ENCODE measurements around the gene CASP8.
"Not testable (repeated sequence)": the region's sequence is repeated elsewhere in the genome, so short reads cannot be mapped to it uniquely, and the experiment has no call there.

CASP8 gene

DNA sequence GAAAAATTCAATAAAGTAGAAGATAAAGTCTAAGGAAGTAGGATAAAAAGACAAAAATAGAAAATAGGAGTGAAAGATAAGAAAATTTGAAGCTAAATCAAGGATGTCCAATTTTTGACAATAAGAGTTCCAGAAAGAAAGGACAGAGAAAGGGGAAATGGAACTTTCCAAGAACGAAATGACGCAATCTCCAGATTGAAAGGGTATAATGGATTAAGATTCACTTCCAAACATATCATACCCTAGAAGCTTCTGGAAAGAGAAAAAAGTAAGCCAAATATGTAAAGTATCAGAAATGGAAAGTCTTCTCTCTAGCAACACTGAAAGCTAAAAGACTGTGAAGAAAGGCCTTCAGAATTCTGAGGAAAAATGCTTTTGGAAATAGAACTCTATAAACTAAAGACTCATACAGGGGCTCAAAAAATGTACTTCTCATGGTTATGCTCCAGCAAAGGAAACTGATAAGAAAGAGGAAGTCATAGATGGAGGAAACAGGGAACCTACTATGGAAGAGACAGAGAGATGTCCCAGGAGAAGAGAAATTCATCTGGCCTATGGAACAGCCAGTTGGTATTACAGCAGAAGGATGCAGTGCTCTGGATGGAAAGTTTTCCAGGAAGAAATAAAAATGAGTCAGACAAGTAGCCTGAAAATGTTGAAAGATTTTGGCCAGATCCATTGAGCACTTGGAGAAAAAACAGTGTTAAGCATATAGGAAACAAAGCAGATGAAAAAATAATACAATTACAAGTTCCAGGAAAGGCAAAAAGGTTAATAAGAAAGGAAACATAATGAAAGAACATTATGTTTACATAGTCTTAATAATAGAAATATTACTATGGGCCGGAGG lies 20.1 kb downstream of the CASP8 start:
- H3K9me3 ChIP-seq (ENCODE audit: control insufficient read depth, low read length), result no peaks in the 10 kb centered on the region
- H3K4me3 ChIP-seq (ENCODE audit: low read length), result no peak overlapping the region
- H3K4me1 ChIP-seq (ENCODE audit: control insufficient read depth, insufficient read depth, low read length), result no peaks in the 10 kb centered on the region
- no peaks in the 10 kb centered on the region for H3K36me3 ChIP-seq (ENCODE audit: control insufficient read depth, insufficient read depth, low read length)
- no peak overlapping the region for H3K9ac ChIP-seq (ENCODE audit: low read length)
- H3K27me3 ChIP-seq (ENCODE audit: control insufficient read depth, insufficient read depth, low read length), result no peaks in the 10 kb centered on the region

DNA sequence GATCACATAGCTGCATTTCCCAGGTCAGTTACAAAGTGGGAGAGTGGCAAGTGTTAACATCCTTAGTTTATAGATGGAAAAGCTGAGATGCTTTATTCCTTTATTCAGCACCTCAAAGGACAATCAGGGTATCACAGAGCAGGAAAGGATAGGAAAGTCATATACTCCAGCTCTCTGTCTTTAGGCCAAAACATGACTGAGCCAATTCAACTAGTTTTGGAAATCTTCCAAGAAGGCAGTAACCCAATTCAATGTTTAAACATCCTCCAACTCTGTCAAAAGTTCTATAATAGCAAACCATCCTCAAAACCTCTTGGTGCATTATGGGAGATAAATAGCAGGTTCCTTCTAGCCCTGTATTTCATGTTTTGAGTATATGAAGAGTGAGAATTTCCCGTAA lies 25.2 kb downstream of the CASP8 start:
- Histone ChIP-seq H3K27me3 (ENCODE audit: control insufficient read depth, insufficient read depth, low read length) (no peaks in the 10 kb centered on the region), H3K4me1 (ENCODE audit: control insufficient read depth, insufficient read depth, low read length) (no peaks in the 10 kb centered on the region), H3K4me3 (ENCODE audit: low read length) (no peak overlapping the region), H3K9me3 (ENCODE audit: control insufficient read depth, low read length) (no peaks in the 10 kb centered on the region), H3K9ac (ENCODE audit: low read length) (no peak overlapping the region), H3K36me3 (ENCODE audit: control insufficient read depth, insufficient read depth, low read length) (peaks cover 4% of the 10 kb centered on the region)

DNA sequence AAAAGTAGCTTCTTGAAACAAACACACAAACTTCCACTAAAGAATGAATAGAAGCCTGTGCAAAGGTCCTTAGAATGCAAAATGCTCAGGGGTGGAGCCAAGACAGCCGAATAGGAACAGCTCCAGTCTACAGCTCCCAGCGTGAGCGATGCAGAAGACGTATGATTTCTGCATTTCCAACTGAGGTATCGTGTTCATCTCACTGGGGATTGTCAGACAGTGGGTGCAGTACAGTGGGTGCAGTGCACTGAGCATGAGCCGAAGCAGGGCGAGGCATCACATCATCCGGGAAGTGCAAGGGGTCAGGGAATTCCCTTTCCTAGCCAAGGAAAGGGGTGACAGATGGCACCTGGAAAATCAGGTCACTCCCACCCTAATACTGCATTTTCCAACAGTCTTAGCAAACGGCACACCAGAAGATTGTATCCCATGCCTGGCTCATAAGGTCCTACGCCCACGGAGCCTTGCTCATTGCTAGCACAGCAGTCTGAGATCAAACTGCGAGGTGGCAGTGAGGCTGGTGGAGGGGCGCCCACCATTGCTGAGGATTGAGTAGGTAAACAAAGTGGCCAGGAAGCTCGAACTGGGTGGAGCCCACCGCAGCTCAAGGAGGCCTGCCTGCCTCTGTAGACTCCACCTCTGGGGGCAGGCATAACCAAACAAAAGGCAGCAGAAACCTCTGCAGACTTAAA lies 30.3 kb downstream of the CASP8 start:
- not testable (repeated sequence) for H3K9ac ChIP-seq (ENCODE audit: low read length); H3K4me3 ChIP-seq (ENCODE audit: low read length); H3K27me3 ChIP-seq (ENCODE audit: control insufficient read depth, insufficient read depth, low read length); H3K36me3 ChIP-seq (ENCODE audit: control insufficient read depth, insufficient read depth, low read length); H3K9me3 ChIP-seq (ENCODE audit: control insufficient read depth, low read length); H3K4me1 ChIP-seq (ENCODE audit: control insufficient read depth, insufficient read depth, low read length)

DNA sequence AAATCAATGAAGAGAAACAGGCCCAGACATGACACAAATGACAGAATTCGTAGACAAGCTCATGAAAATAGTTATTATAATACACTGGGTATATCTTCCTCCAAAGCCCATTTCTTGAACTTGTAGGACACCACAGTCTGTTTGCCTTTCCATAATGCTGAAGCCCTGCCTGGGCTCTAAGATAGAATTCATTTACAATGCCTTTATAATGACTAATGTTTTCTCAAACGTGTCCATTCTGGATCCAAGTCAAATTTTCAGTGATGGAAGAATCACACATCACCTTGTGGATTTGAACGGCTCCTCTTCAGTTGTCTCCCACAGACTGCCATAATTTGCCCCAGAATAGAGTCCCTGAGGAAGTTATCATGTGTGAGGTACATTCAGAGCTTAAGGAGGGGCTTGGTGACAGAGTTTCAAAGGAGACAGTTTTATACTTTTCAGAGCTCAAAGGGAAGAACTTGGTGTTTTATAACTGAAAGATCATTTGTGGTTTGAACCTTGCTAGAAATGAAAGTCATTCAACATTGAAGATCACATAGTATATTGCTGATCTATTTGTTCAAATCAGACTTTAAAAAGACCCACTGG lies 38.2 kb downstream of the CASP8 start:
- H3K27me3 ChIP-seq (ENCODE audit: control insufficient read depth, insufficient read depth, low read length), result no peaks in the 10 kb centered on the region
- no peaks in the 10 kb centered on the region for H3K36me3 ChIP-seq (ENCODE audit: control insufficient read depth, insufficient read depth, low read length)
- H3K4me3 ChIP-seq (ENCODE audit: low read length), result no peak overlapping the region
- no peaks in the 10 kb centered on the region for H3K9me3 ChIP-seq (ENCODE audit: control insufficient read depth, low read length)
- no peaks in the 10 kb centered on the region for H3K4me1 ChIP-seq (ENCODE audit: control insufficient read depth, insufficient read depth, low read length)
- H3K9ac ChIP-seq (ENCODE audit: low read length), result no peak overlapping the region

DNA sequence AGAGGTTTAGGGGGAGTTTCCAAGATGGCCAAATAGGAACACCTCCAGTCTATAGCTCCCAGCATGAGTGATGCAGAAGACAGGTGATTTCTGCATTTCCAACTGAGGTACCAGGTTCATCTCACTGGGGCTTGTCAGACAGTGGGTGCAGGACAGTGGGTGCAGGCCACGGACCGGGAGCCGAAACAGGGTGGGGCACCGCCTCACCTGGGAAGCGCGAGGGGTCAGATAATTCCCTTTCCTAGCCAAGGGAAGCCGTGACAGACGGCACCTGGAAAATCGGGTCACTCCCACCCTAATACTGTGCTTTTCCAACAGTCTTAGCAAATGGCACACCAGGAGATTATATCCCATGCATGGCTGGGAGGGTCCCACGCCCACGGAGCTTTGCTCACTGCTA lies 39.6 kb downstream of the CASP8 start:
- H3K27me3 ChIP-seq (ENCODE audit: control insufficient read depth, insufficient read depth, low read length); H3K36me3 ChIP-seq (ENCODE audit: control insufficient read depth, insufficient read depth, low read length); H3K9ac ChIP-seq (ENCODE audit: low read length); H3K9me3 ChIP-seq (ENCODE audit: control insufficient read depth, low read length); H3K4me3 ChIP-seq (ENCODE audit: low read length); H3K4me1 ChIP-seq (ENCODE audit: control insufficient read depth, insufficient read depth, low read length): not testable (repeated sequence)

DNA sequence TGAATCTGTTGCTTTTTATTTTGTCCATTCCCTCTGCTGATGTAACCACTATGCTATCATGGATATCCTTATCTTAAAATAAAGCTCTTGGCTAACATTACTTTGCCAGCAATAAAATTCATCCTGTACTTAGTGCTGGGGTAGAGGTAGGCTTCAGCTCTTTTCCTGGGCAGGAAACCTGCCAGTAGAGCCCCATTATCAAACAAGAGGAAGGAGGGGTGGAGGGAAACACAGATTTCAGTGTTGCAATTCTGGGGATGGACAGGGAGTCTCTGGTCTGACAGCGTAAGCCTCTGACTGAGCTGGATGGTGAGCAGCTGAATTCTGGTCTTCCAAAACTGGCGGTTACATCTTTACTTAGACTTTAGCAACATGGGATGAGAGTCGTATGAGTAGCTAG lies 47.5 kb downstream of the CASP8 start:
- no peaks in the 10 kb centered on the region for H3K4me1 ChIP-seq (ENCODE audit: control insufficient read depth, insufficient read depth, low read length)
- no peaks in the 10 kb centered on the region for H3K27me3 ChIP-seq (ENCODE audit: control insufficient read depth, insufficient read depth, low read length)
- no peak overlapping the region for H3K4me3 ChIP-seq (ENCODE audit: low read length)

DNA sequence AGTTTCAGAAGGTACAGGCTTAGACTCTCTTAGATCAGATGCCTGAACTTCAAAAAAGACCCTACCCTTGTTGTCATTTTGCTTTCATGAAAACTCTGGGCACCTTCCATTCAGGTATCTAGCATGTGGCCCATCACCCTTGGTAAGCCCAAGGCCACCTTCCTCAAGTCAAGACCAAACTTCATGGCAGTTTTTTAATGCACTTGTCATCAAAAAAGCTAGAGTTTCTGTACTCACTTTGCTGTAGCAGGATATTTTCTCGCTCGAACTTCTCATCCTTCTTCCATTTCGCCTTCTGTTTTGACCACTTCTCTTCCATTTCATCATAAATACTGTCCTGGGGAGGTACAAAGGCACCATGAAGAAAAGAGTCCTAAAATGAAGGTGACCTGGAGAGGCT lies 48.6 kb downstream of the CASP8 start:
- Histone ChIP-seq H3K36me3 (ENCODE audit: control insufficient read depth, insufficient read depth, low read length) (no peaks in the 10 kb centered on the region), H3K9ac (ENCODE audit: low read length) (no peak overlapping the region), H3K27me3 (ENCODE audit: control insufficient read depth, insufficient read depth, low read length) (no peaks in the 10 kb centered on the region), H3K4me3 (ENCODE audit: low read length) (no peak overlapping the region), H3K9me3 (ENCODE audit: control insufficient read depth, low read length) (no peaks in the 10 kb centered on the region), H3K4me1 (ENCODE audit: control insufficient read depth, insufficient read depth, low read length) (no peaks in the 10 kb centered on the region)

More for the DNA sequence above, 47.5 kb downstream of the CASP8 start:
- no peaks in the 10 kb centered on the region for H3K9me3 ChIP-seq (ENCODE audit: control insufficient read depth, low read length)
- no peak overlapping the region for H3K9ac ChIP-seq (ENCODE audit: low read length)
- H3K36me3 ChIP-seq (ENCODE audit: control insufficient read depth, insufficient read depth, low read length), result no peaks in the 10 kb centered on the region

DNA sequence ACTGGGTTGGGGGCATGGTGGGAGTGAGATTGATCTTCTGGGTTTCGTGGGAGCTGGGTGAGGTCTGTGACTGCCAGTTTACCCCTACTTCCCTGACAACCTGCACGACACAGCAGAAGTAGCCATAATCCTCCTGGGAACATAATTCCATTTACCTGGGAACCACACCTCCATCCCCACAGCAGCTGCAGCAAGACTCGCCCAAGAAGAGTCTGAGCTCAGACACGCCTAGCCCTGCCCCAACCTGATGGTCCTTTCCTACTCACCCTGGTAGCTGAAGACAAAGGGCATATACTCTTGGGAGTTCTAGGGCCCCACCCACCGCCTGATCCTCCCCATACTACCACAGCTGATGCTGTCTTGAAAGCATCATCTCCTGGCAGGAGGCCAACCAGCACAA lies 53.0 kb downstream of the CASP8 start:
- no peak overlapping the region for H3K9ac ChIP-seq (ENCODE audit: low read length)
- no peak overlapping the region for H3K4me3 ChIP-seq (ENCODE audit: low read length)
- no peaks in the 10 kb centered on the region for H3K9me3 ChIP-seq (ENCODE audit: control insufficient read depth, low read length)
- H3K4me1 ChIP-seq (ENCODE audit: control insufficient read depth, insufficient read depth, low read length), result no peaks in the 10 kb centered on the region
- H3K27me3 ChIP-seq (ENCODE audit: control insufficient read depth, insufficient read depth, low read length), result no peaks in the 10 kb centered on the region
- no peaks in the 10 kb centered on the region for H3K36me3 ChIP-seq (ENCODE audit: control insufficient read depth, insufficient read depth, low read length)

DNA sequence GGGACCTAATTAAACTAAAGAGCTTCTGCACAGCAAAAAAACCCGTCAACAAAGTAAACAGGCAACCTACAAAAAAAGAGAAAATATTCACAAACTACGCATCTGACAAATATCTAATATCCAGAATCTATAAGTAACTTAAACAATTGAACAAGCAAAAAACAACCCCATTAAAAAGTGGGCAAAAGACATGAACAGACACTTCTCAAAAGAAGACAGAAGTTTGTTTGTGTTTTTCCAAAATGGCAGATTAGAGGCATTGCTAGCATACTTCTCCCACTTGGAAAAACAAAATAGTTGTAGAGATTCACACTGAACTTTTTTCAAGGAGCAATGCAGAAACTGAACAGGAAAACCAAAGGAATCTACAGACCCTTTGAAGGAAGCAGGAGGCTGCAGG lies 59.2 kb downstream of the CASP8 start:
- H3K9ac ChIP-seq (ENCODE audit: low read length), result no peak overlapping the region
- no peak overlapping the region for H3K4me3 ChIP-seq (ENCODE audit: low read length)
- H3K9me3 ChIP-seq (ENCODE audit: control insufficient read depth, low read length), result no peaks in the 10 kb centered on the region
- H3K36me3 ChIP-seq (ENCODE audit: control insufficient read depth, insufficient read depth, low read length), result no peaks in the 10 kb centered on the region
- no peaks in the 10 kb centered on the region for H3K4me1 ChIP-seq (ENCODE audit: control insufficient read depth, insufficient read depth, low read length)
- H3K27me3 ChIP-seq (ENCODE audit: control insufficient read depth, insufficient read depth, low read length), result no peaks in the 10 kb centered on the region

DNA sequence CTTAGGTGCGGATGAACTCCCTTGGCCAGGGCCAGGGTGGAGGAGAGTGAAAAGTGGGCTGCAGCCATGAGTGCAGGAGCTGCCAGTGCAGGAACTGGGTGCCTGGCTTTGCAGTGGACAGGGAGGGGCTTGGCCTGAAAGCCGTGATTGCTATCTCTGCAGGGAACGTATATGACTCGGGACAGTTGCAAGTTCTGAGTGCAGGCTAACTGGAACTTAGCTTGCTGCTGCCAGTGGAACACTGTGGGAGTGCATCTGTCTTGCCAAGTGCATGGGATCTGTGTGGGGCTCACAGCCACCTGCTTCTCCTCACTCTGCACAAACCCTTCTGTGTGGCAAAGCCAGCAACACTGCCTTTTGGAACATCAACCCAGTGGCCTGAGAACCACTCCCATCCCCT lies 59.9 kb downstream of the CASP8 start:
- no peak overlapping the region for H3K4me3 ChIP-seq (ENCODE audit: low read length)
- H3K27me3 ChIP-seq (ENCODE audit: control insufficient read depth, insufficient read depth, low read length), result no peaks in the 10 kb centered on the region
- no peak overlapping the region for H3K9ac ChIP-seq (ENCODE audit: low read length)
- H3K36me3 ChIP-seq (ENCODE audit: control insufficient read depth, insufficient read depth, low read length), result no peaks in the 10 kb centered on the region
- H3K9me3 ChIP-seq (ENCODE audit: control insufficient read depth, low read length), result no peaks in the 10 kb centered on the region
- H3K4me1 ChIP-seq (ENCODE audit: control insufficient read depth, insufficient read depth, low read length), result no peaks in the 10 kb centered on the region

DNA sequence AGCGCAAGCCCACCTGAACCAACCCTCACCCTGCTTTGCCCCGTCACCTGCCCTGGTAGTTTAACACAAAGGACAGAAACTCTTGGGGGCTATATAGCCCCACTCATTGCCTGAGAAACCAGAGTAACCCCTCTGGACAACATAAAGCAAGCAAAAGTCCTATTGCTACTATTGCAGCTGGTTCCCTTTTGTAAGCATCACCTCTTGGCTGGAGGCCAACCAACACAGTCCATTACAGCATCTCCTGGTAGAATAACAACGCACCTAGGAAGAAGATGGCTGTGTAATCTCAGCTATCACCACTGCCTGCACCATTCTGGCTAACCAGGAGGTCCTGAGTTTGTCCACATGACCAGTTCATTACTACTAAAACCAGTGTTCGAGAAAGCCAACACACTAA lies 60.4 kb downstream of the CASP8 start:
- H3K36me3 ChIP-seq (ENCODE audit: control insufficient read depth, insufficient read depth, low read length), result no peaks in the 10 kb centered on the region
- no peaks in the 10 kb centered on the region for H3K27me3 ChIP-seq (ENCODE audit: control insufficient read depth, insufficient read depth, low read length)
- no peak overlapping the region for H3K4me3 ChIP-seq (ENCODE audit: low read length)
- H3K4me1 ChIP-seq (ENCODE audit: control insufficient read depth, insufficient read depth, low read length), result no peaks in the 10 kb centered on the region
- no peaks in the 10 kb centered on the region for H3K9me3 ChIP-seq (ENCODE audit: control insufficient read depth, low read length)
- H3K9ac ChIP-seq (ENCODE audit: low read length), result no peak overlapping the region

DNA sequence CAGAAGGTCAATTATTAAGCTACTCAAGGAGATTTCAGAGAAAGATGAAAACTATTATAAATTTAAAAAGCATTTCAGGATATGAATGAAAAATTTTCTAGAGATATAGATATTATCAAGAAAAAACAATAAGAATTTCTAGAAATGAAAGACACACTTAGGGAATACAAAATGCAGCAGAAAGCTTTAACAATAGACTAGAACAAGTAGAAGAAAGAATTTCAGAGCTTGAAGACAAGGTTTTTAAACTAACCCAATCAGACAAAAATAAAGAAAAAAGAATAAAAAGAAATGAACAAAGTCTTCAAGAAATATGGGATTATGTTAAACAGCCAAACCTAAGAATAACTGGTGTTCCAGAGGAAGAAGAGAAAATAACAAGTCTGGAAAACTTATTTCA lies 62.4 kb downstream of the CASP8 start:
- Histone ChIP-seq H3K27me3 (ENCODE audit: control insufficient read depth, insufficient read depth, low read length) (no peaks in the 10 kb centered on the region), H3K9me3 (ENCODE audit: control insufficient read depth, low read length) (no peaks in the 10 kb centered on the region), H3K4me3 (ENCODE audit: low read length) (no peak overlapping the region), H3K4me1 (ENCODE audit: control insufficient read depth, insufficient read depth, low read length) (no peaks in the 10 kb centered on the region), H3K36me3 (ENCODE audit: control insufficient read depth, insufficient read depth, low read length) (no peaks in the 10 kb centered on the region), H3K9ac (ENCODE audit: low read length) (no peak overlapping the region)
